Left ventricle myocardium superior (tissue), 1 donor: ENCODE measurements around the gene GUCA2B. TPM values are rescaled to one million over a fixed set of nuclear protein-coding genes. Genes with fewer than 3 reads are reported as not detected.

Experiments
- ATAC-seq: fragments of 200-7000 bp; cut with Tn5 transposase; one replicate; pipeline ENCODE4 v1.9.1; 2020; ENCODE audit warnings: mild to moderate bottlenecking, moderate library complexity
- DNase-seq: peaks from one replicate; pipeline ENCODE4 v3.0.0-alpha.2; 2020
- intact Hi-C: fragments of 100-400 bp; cut with micrococcal nuclease; formaldehyde crosslinking; loops from one replicate; pipeline ENCODE4 v1.11.0; 2022
- total RNA-seq: library from RNA; stranded (reverse); fragmentation: NEBNext Ultra II Directional; extraction: Animal tissue kit (Norgen Biotek cat#: 25700); gene quantifications from one replicate; pipeline ENCODE4 v1.2.1, GENCODE V29; 2021
- donor health status: DM: no; HTN: yes; CAD: no; lungs with severe emphysema.

Gene GUCA2B
- total RNA-seq, 1 donor from 2014 or later, result not detected

GRCh38 chr1:42141978-42142377, 11.2 kb upstream of the GUCA2B start:
- intact Hi-C loops, result no loop called here
- no peak for DNase-seq
- no peak for ATAC-seq

GRCh38 chr1:42142894-42143675, 10.1 kb upstream of the GUCA2B start:
- no peak for DNase-seq
- peak; percentile 18 for ATAC-seq
- intact Hi-C loops, result no loop called here

DNA sequence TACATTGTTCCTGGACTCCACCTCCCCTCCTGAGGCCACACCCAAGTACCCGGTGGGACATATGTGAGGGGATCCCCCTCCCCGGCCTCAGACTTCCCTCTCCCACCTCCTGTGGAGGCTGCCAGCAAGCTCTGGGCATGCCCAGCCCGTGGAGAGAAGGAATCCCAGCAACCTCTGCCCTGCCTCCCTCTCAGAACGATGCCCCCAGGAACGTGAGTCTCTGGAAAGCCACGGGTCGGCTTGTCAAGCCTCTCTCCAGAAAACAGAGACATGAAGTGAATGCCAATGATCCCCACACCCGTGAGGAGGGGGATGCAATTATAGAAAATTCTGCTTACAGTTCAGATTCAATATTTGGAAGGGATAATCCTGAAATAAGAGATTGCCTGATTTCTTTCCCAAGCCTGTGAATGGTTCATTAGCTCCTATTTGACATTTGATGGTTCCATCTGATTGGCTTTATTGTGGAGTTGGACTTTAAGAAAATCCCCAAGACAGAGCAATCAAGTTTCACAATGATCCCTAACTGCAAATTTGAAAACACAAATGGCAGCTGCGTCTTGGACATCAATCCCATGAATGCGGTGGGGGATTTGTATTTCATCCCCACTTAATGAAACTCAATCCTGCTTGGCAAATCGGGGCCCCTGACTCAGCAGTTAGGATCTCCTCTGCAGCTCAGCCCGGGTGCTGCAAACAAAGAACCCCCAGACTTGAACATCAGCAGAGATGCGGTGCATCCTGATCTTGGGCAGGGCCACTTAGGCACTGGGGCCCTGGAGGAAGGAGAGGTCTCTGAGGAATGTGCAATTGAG, 9.1 kb upstream of the GUCA2B start:
- no peak for DNase-seq
- intact Hi-C loops, result no loop called here
- no peak for ATAC-seq

DNA sequence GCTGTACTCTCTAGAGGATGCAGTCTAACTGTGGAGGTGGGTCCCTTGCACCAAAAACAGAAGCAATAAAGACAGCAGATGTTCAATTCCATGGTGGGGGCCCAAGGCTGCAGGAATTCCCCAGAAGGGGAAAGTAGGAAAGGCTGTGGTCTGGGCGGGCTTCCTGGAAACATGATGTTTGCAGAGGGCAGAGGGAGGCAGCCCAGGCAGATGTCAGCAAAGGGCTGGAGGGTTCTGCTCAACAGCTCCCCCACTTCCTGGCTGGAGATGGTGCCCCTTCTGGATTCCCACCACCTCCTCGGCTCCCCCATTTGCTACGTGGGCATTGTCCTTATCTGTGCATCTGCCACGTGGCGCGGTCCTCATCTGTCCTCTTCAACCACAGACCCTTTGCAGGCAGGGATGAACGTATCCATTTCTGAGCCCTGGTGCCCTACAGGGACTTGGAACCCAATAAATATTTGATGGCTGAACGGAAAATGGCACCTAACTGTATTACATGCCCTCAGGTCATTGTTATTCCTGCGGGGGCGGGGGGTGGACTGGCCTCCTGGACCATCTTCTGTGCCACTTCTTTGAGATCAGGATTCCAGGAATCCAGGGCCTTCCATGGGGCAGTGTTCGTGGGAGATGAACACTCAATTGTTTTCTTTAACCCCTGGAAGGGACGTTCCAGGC, 8.4 kb upstream of the GUCA2B start:
- ATAC-seq (no peak), DNase-seq (no peak)
- intact Hi-C loops, result no loop called here

DNA sequence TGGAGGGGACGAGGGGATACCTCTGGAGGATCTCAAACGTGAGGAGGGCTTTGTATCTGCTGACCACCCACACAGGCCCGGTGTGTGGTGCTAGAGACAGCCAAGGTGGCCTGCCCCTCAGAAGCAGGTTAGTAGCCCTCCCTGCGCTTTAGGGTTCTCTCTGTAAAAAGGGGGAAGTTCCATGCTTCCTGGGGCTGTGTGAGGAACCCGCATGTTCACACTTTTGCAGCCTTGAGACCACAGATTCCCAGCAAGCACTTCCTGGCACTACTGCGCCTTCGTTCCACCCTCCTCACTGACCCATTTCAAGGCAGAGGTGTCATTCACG, 7.9 kb upstream of the GUCA2B start:
- ATAC-seq (no peak), DNase-seq (no peak)
- intact Hi-C loops, result no loop called here

- intact Hi-C loops, result no loop called here
- ATAC-seq (no peak), DNase-seq (no peak)
These were observed 7.2 kb upstream of the GUCA2B start for GRCh38 chr1:42145764-42146625.

DNA sequence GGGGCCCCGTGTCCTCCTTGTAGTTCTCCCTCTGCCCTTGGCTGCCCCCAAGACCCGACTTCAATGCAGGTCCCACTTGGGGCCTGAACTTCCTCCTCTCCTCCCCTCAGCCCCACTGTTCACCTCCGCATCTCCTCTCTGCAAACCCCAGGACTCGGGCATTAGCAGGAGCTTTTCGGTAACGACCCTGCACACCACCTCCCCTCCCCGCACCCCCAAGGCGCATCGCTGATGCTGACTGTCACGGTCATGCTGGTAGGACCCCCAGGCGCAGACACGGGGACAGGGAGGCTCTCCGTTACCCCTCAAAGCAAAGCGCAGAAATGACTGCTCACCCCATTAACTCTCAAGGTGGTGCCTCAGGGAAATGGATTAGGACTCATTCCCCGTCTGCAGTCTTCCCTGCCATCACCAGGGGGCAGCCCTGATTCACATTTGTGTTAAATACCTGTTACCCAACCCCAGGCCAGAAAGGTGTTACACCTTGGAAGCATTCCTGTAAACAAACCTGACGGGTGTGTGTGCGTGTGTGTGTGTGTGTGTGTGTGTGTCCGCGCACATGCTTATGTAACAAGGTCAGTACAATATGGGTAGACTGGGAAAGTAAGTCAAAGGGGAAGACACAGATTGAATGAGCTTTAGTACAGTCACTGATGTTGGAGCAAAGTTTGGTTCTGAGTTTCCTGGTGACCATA, 6.4 kb upstream of the GUCA2B start:
- ATAC-seq, result peak; percentile 74
- intact Hi-C loops, result no loop called here
- peak; percentile 72 for DNase-seq

GRCh38 chr1:42148166-42148565, 5.0 kb upstream of the GUCA2B start:
- no peak for DNase-seq
- no peak for ATAC-seq
- intact Hi-C loops, result no loop called here

DNA sequence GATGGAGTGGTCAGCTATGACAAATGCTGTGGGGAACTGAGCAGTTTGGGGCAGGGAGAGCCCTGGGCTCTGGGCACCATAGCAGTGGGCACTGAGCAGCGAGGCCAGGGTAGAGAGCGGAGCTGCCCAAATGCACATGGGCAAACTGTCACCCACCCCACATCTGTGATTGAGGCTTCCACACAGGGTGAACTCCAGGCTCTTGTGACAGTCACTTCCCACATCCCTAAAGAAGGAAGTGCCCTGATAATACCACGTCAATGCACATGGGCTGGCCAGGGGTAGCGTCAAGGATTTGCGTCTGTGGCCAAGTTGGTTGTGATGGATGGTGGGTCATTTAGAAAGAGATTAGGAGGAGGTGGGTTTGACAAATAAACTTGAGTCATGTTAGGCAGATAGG, 2.6 kb upstream of the GUCA2B start:
- DNase-seq (no peak), ATAC-seq (no peak)
- intact Hi-C loops, result no loop called here

- intact Hi-C loops, result no loop called here
- peak; percentile 65 for DNase-seq
- peak; percentile 95 for ATAC-seq
These were observed 1.1 kb upstream of the GUCA2B start for GRCh38 chr1:42152119-42152518.

GRCh38 chr1:42153624-42154023, 414 bp downstream of the GUCA2B start:
- intact Hi-C loops, result no loop called here
- ATAC-seq (no peak), DNase-seq (no peak)

DNA sequence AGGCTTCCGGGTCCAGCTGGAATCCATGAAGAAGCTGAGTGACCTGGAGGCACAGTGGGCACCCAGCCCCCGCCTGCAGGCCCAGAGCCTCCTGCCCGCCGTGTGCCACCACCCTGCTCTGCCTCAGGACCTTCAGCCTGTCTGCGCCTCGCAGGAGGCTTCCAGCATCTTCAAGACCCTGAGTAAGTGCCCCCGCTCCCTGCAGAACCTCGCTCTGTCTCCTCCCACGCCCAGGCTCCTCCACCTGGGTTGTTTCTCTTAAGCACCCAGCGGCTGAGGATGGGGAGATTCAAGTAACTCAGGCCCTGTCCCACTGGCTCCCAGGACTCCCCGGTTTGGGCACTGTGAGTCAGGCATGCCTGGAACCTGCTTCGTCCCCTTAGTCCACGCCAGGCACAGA, 1.5 kb downstream of the GUCA2B start:
- DNase-seq (no peak), ATAC-seq (no peak)
- intact Hi-C loops, result no loop called here

DNA sequence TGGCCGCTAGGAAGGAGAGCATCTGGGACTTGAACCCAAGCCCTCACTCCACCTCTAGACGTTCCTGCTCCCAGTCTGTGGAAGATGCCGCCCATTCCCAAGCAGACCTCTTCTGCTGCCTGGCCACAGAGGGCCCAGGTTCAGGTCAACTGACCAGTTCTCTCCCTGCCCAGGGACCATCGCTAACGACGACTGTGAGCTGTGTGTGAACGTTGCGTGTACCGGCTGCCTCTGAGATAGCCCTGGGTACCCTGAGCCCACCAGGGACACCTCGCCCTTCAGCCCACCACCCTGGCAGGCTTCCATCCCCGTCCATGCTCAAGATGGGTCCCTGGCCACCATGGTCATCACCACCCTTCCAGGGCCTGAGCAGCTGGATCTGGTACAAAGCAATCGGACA, 2.2 kb downstream of the GUCA2B start:
- intact Hi-C loops, result no loop called here
- ATAC-seq, result no peak
- DNase-seq, result no peak

DNA sequence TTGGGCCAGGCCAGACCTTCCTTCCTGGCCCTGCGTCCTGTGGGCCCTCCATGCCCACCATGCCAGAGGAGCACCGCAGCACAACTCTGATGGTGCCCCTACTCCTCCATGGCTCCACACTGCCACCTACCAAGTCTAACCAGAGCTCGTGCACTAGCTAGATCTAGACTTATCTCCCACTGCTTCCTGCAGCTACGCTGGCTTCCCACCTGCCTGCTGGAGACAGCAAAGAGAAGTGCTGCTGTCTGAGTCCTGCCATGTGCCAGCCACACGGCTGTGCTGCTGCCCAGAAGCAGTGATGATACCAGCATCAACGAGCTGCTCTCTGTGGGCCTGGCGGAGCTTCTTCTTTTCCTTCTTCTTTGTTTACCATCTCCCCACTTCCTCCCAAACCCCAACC, 4.5 kb downstream of the GUCA2B start:
- DNase-seq (no peak), ATAC-seq (no peak)
- intact Hi-C loops, result no loop called here

DNA sequence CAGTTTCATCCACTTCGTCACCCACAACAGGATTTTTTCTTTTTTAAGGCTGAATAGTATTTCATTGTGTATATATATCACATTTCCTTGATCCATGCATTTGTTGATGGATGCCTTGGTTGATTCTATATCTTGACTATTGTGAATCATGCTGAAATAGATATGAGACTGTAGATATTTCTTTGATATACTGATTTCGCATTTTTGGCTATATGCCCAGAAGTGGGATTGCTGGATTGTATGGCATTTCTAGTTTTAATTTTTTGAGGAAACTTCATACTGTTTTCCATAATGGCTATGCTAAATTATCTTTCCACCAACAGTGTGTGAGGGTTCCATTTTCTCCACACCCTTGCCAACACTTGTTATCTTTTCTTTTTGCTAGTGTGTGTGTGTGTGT, 5.0 kb downstream of the GUCA2B start:
- no peak for ATAC-seq
- no peak for DNase-seq
- intact Hi-C loops, result no loop called here

DNA sequence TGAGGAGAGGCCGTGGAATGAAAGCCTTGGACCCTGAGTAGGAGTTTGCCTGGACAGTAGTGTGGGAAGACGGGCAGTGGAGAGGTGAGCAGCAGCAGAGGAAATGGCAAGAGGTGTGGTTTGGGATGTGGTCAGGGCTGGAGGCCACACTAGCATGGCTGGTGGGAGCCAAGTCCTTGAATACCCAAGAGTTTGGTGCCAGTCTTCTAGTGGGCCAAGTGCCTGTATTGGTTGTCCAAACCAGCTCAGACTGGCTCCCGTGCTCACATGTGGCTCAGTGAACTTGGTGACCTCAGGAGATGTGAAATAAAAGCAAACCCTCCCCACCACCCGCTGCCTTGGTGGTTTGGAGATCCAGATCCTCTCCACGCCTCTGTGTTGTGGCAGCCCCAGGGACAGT, 9.0 kb downstream of the GUCA2B start:
- intact Hi-C loops, result no loop called here
- ATAC-seq (no peak), DNase-seq (no peak)

GRCh38 chr1:42163114-42163513, 9.9 kb downstream of the GUCA2B start:
- DNase-seq, result no peak
- intact Hi-C loops, result no loop called here
- ATAC-seq, result no peak

- ATAC-seq (no peak), DNase-seq (no peak)
- intact Hi-C loops, result no loop called here
These were observed 10.6 kb downstream of the GUCA2B start for GRCh38 chr1:42163536-42164503.
